GM19452 (cell line): ENCODE measurements around the gene MUC5AC.
"Not testable (repeated sequence)": the region's sequence is repeated elsewhere in the genome, so short reads cannot be mapped to it uniquely, and the experiment has no call there.

Source experiments
- ATAC-seq: cut with Tn5 transposase; IDR thresholded peaks from one replicate; pipeline ENCODE4 v1.9.1; 2021; ENCODE audit not compliant: unreplicated experiment

MUC5AC gene

GRCh38 chr11:1177020-1177770 lies 19.4 kb downstream of the MUC5AC start:
- ATAC-seq: no peak

- no peak for ATAC-seq
These were observed 20.0 kb downstream of the MUC5AC start for GRCh38 chr11:1177771-1178090.

- ATAC-seq: no peak
These were observed 20.6 kb downstream of the MUC5AC start for GRCh38 chr11:1178201-1178885.

GRCh38 chr11:1178906-1179305 lies 21.2 kb downstream of the MUC5AC start:
- no peak for ATAC-seq

GRCh38 chr11:1179641-1180040 lies 21.9 kb downstream of the MUC5AC start:
- ATAC-seq: no peak

GRCh38 chr11:1180171-1180570 lies 22.4 kb downstream of the MUC5AC start:
- ATAC-seq: no peak

GRCh38 chr11:1180947-1181391 lies 23.2 kb downstream of the MUC5AC start:
- ATAC-seq: no peak

GRCh38 chr11:1181420-1181819 lies 23.7 kb downstream of the MUC5AC start:
- no peak for ATAC-seq

GRCh38 chr11:1181853-1182535 lies 24.2 kb downstream of the MUC5AC start:
- no peak for ATAC-seq

GRCh38 chr11:1184139-1184538 lies 26.4 kb downstream of the MUC5AC start:
- ATAC-seq: not testable (repeated sequence)

GRCh38 chr11:1188451-1189130 lies 30.8 kb downstream of the MUC5AC start:
- ATAC-seq: not testable (repeated sequence)

- ATAC-seq: not testable (repeated sequence)
These were observed 32.1 kb downstream of the MUC5AC start for GRCh38 chr11:1189816-1190215.

GRCh38 chr11:1191786-1192470 lies 34.2 kb downstream of the MUC5AC start:
- not testable (repeated sequence) for ATAC-seq

- ATAC-seq: no peak
These were observed 35.1 kb downstream of the MUC5AC start for GRCh38 chr11:1192741-1193325.

- ATAC-seq: no peak
These were observed 35.8 kb downstream of the MUC5AC start for GRCh38 chr11:1193326-1194230.

GRCh38 chr11:1194231-1194976 lies 36.7 kb downstream of the MUC5AC start:
- no peak for ATAC-seq

GRCh38 chr11:1194977-1195681 lies 37.4 kb downstream of the MUC5AC start:
- no peak for ATAC-seq
